Psoas muscle (tissue), 8 donors: ENCODE results near the gene TRAPPC11. TPM values are rescaled to one million over a fixed set of nuclear protein-coding genes. Genes with fewer than 3 reads are reported as not detected.
"Not testable (repeated sequence)": the region's sequence is repeated elsewhere in the genome, so short reads cannot be mapped to it uniquely, and the experiment has no call there.

Source experiments
- ATAC-seq, 4 donors: fragments of 200-7000 bp; cut with Tn5 transposase; one replicate each; pipeline ENCODE4 v1.9.1; 2020; ENCODE audit warnings: moderate library complexity in 3 of 4, mild to moderate bottlenecking in 2 of 4
- DNase-seq, 2 donors: peaks; one replicate each; pipeline ENCODE4 v3.0.0-alpha.2; 2020
- H3K27ac ChIP-seq: fragments of 200-600 bp; one replicate; pipeline ENCODE4 v1.8.0; 2022
- H3K27me3 ChIP-seq, 3 donors: fragments of 200-600 bp in 1 of 3; one replicate each; pipeline versions ENCODE4 v1.6.1 to v1.8.0; 2013 to 2022; ENCODE audit warnings: low read length in 2 of 3, mild to moderate bottlenecking in 2 of 3, moderate library complexity in 1 of 3; ENCODE audit not compliant: insufficient read depth in 3 of 3
- H3K36me3 ChIP-seq, 2 donors: fragments of 200-600 bp in 1 of 2; one replicate each; pipeline versions ENCODE4 v1.6.1 to v1.8.0; 2013 to 2022; ENCODE audit warnings: low read depth in 1 of 2, mild to moderate bottlenecking in 1 of 2, moderate library complexity in 1 of 2; ENCODE audit not compliant: insufficient read depth in 1 of 2
- H3K4me1 ChIP-seq: fragments of 200-600 bp; one replicate; pipeline ENCODE4 v1.8.0; 2022
- H3K4me3 ChIP-seq: fragments of 200-600 bp; one replicate; pipeline ENCODE4 v1.8.0; 2022; ENCODE audit warnings: mild to moderate bottlenecking
- H3K9me3 ChIP-seq: fragments of 200-600 bp; one replicate; pipeline ENCODE4 v1.8.0; 2022
- WGBS, 3 donors: extraction: QIAGEN DNeasy Blood & Tissue Kit; methylation state at CpG; one replicate each; pipeline versions ENCODE4 v1.1.6 to v1.1.7; 2013; 5-methylcytosine and 5-hydroxymethylcytosine counted together
- intact Hi-C, 2 donors: fragments of 100-400 bp; cut with DNase I; formaldehyde crosslinking; loops; one replicate each; pipeline versions ENCODE4 v1.11.0 to v1.14.2; 2022
- polyA plus RNA-seq, 3 donors: library from polyadenylated mRNA; stranded (reverse); fragments of 200-250 nt; gene quantifications; one replicate each; pipeline ENCODE4 v1.2.3, GENCODE V29; 2013
- total RNA-seq, 4 donors: library from RNA; stranded (reverse); fragmentation: NEBNext Ultra II Directional in 2 of 4; extraction: Animal tissue kit (Norgen Biotek cat#: 25700) in 2 of 4; gene quantifications; one replicate each; pipeline versions ENCODE4 v1.2.1 to v1.2.4, GENCODE V29; 2021 to 2023
- TF ChIP-seq, protein P1 (sequence below): fragments of 200-600 bp; IDR thresholded peaks from one replicate; pipeline ENCODE4 v1.8.0; 2022; ENCODE audit warnings: antibody characterized with exemption
- donor health status: healthy with polysubstance abuse.
- donor health status: DM: no; HTN: no; CAD: no; lungs with moderate emphysema.
- donor health status: Bipolar disorder and iron deficiency.
- donor health status: healthy.
- donor health status: DM: yes; HTN: yes; CAD: no.
- donor health status: DM: no; HTN: no; CAD: no.
- donor health status: DM: no; HTN: no; CAD: no.
- donor health status: DM: yes; HTN: yes; CAD: no.

Gene TRAPPC11
- total and polyA plus RNA-seq, 7 donors: 10.5 to 24.3 (median 20.6) TPM

DNA sequence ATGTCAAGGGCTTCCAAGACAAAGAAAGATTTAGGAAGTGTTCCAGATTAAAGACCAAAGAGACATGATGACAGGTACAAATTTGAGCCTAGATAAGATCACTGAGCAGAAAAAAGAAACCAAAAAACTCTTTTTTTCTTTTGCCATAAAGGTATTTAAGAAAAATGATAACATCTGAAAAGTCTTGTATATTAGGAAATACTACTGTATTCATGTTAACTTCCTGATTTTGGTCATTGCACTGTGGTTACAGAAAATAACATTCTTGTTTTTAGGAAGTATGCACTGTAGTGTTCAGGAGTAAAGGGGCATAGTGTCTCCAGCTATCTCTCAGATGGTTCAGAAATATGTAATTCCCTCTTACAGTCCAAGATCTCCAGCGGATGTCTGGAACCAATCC is 37.2 kb upstream of the TRAPPC11 start:
- Histone ChIP-seq H3K36me3 (no peaks in the 10 kb centered on the region), H3K4me1 (peaks cover 7% of the 10 kb centered on the region), H3K27me3 (no peaks in the 10 kb centered on the region), H3K4me3 (no peak overlapping the region), H3K27ac (no peak overlapping the region), H3K9me3 (no peaks in the 10 kb centered on the region)
- DNase-seq: no peak
- no peak for ATAC-seq
- intact Hi-C loops: no loop called here
- 81 to 96% (median 83%) methylated on average over 1 of the region's 1 CpG for WGBS, 3 donors
- TF ChIP-seq, protein P1, sequence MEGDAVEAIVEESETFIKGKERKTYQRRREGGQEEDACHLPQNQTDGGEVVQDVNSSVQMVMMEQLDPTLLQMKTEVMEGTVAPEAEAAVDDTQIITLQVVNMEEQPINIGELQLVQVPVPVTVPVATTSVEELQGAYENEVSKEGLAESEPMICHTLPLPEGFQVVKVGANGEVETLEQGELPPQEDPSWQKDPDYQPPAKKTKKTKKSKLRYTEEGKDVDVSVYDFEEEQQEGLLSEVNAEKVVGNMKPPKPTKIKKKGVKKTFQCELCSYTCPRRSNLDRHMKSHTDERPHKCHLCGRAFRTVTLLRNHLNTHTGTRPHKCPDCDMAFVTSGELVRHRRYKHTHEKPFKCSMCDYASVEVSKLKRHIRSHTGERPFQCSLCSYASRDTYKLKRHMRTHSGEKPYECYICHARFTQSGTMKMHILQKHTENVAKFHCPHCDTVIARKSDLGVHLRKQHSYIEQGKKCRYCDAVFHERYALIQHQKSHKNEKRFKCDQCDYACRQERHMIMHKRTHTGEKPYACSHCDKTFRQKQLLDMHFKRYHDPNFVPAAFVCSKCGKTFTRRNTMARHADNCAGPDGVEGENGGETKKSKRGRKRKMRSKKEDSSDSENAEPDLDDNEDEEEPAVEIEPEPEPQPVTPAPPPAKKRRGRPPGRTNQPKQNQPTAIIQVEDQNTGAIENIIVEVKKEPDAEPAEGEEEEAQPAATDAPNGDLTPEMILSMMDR: no peak

DNA sequence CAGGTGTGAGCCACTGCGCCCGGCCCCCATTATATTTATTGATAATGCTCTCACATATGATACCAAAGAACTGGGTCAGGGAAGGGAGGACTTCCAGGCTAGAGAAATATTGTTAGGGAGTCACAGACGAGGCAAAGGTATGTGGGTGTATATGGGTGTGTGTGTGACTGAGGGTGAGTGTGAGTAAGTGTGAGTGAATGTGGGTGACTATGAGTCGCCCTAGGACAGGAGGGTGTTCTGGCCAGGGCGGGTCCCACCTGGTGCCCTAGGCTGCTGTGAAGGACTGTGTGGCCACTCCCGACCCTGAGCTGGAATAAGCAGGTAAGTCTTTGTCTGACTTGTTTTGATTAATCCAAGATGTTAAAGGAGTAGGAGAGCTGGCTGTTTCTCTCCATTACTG is 34.5 kb upstream of the TRAPPC11 start:
- H3K27ac ChIP-seq: no peak overlapping the region
- intact Hi-C loops: no loop called here

DNA sequence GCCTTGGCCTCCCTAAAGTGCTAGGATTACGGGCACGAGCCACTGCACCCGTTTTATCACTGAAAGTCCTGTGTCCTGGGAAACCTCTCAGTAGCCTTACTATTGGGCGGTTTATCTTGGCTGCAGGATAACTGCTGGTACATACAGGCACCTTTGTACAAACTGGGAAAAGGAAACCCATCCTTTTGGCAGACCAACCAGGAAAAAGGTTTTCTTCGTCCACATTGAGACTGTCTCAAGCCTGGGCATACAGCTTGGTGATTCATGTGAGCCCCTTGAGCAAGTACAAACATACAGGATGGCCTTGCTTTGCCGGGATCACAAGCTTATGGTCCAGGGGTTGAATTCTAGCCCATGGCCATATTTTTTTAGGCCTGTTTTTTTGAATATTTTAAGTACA is 32.9 kb upstream of the TRAPPC11 start:
- Histone ChIP-seq H3K4me1 (no peaks in the 10 kb centered on the region), H3K4me3 (no peak overlapping the region), H3K27me3 (no peaks in the 10 kb centered on the region), H3K27ac (no peak overlapping the region), H3K36me3 (no peaks in the 10 kb centered on the region), H3K9me3 (no peaks in the 10 kb centered on the region)
- 84 to 87% (median 87%) methylated on average over 6 of the region's 6 CpGs for WGBS, 3 donors
- intact Hi-C loops: no loop called here
- TF ChIP-seq, protein P1: no peak
- DNase-seq (no peak), ATAC-seq (no peak)

More for the DNA sequence above, 34.5 kb upstream of the TRAPPC11 start:
- no peak for ATAC-seq
- H3K4me3 ChIP-seq: no peak overlapping the region
- WGBS, 3 donors: 92 to 94% (median 94%) methylated on average over 6 of the region's 6 CpGs
- peaks cover under 1% of the 10 kb centered on the region for H3K4me1 ChIP-seq
- no peaks in the 10 kb centered on the region for H3K27me3 ChIP-seq
- H3K9me3 ChIP-seq: no peaks in the 10 kb centered on the region
- no peak for DNase-seq
- no peaks in the 10 kb centered on the region for H3K36me3 ChIP-seq
- TF ChIP-seq, protein P1: no peak

DNA sequence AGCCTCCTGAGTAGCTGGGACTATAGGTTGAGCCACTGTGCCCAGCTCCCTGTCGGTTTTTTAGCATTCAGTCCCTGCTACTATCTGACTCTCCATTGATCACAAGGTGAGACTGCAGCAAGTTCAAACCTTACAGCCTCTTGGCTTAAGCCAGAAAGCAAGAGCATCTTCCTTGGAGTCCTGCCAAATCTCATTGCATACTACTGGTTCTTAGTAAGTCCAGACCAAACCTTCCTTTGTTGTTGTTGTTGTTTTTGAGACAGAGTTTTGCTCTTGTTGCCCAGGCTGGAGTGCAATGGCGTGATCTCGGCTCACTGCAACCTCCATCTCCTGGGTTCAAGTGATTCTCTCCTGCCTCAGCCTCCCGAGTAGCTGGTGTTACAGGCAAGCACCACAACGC is 31.8 kb upstream of the TRAPPC11 start:
- H3K4me3 ChIP-seq, DNase-seq, ATAC-seq, intact Hi-C loops, H3K27me3 ChIP-seq, H3K4me1 ChIP-seq, H3K9me3 ChIP-seq, H3K36me3 ChIP-seq, H3K27ac ChIP-seq: not testable (repeated sequence)
- WGBS, 3 donors: 93 to 97% (median 95%) methylated on average over 5 of the region's 5 CpGs

DNA sequence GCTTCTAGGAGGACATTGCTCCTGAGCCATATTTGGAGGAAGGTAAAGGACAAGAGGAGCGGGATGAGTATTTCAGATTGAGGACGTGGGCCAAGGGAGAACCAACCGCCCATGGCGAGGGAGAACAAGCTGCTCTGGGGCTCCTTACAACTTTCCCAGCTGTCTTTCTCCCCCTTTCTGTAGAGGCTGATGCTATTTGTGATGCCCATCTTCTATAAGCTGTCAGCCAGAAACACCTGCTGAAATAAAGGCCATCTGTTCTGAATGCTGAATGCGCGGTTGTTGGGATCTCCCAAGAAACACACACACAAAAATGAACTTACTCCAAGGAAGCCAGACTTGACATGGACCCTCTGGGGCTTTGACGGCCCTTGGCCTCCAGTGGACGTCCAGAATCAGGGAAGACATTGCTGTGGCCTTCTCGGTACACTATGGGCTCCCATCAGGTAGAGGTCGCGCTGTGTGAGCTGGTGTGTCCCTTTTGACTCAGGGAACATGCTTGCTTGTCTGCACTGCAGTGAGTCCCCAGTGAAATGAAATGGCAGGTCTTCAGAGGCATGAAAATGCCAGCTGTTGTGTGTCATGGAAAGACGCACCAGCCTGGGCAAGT is 31.0 kb upstream of the TRAPPC11 start:
- no peaks in the 10 kb centered on the region for H3K27me3 ChIP-seq
- H3K27ac ChIP-seq: no peak overlapping the region
- no peaks in the 10 kb centered on the region for H3K4me1 ChIP-seq
- 60 to 66% (median 65%) methylated on average over 12 of the region's 12 CpGs for WGBS, 3 donors
- no peaks in the 10 kb centered on the region for H3K36me3 ChIP-seq
- intact Hi-C loops: no loop called here
- no peak for ATAC-seq
- no peaks in the 10 kb centered on the region for H3K9me3 ChIP-seq
- no peak for DNase-seq
- no peak overlapping the region for H3K4me3 ChIP-seq
- TF ChIP-seq, protein P1: no peak
